ENCODE results near the gene MXRA5.
"Not testable (repeated sequence)": the region's sequence is repeated elsewhere in the genome, so short reads cannot be mapped to it uniquely, and the experiment has no call there.

The MXRA5 gene

GRCh38 chrX:3343569-3343968 is 2.9 kb downstream of the MXRA5 start:
- not testable (repeated sequence) for DNase-seq (ENCODE audit: low read depth)

GRCh38 chrX:3340016-3340415 is 6.4 kb downstream of the MXRA5 start:
- no peak for DNase-seq (ENCODE audit: low read depth)

GRCh38 chrX:3326681-3327080 is 19.8 kb downstream of the MXRA5 start:
- DNase-seq (ENCODE audit: low read depth) = peak; percentile 66

- DNase-seq (ENCODE audit: low read depth) = peak; percentile 21
Observed at GRCh38 chrX:3320471-3321046, 25.9 kb downstream of the MXRA5 start.

- DNase-seq (ENCODE audit: low read depth) = no peak
Observed at GRCh38 chrX:3317191-3317718, 29.2 kb downstream of the MXRA5 start.

- DNase-seq (ENCODE audit: low read depth) = no peak
Observed at GRCh38 chrX:3312109-3312508, 34.3 kb downstream of the MXRA5 start.

GRCh38 chrX:3307881-3308280 is 38.6 kb downstream of the MXRA5 start:
- DNase-seq (ENCODE audit: low read depth) = no peak

GRCh38 chrX:3299636-3300035 is 46.8 kb downstream of the MXRA5 start:
- DNase-seq (ENCODE audit: low read depth) = peak; percentile 72

GRCh38 chrX:3295731-3296130 is 50.7 kb downstream of the MXRA5 start:
- no peak for DNase-seq (ENCODE audit: low read depth)

GRCh38 chrX:3293251-3293650 is 53.2 kb downstream of the MXRA5 start:
- DNase-seq (ENCODE audit: low read depth) = no peak

GRCh38 chrX:3290561-3290960 is 55.9 kb downstream of the MXRA5 start:
- DNase-seq (ENCODE audit: low read depth) = no peak

GRCh38 chrX:3286196-3286945 is 60.1 kb downstream of the MXRA5 start:
- no peak for DNase-seq (ENCODE audit: low read depth)

GRCh38 chrX:3280706-3281105 is 65.7 kb downstream of the MXRA5 start:
- no peak for DNase-seq (ENCODE audit: low read depth)

GRCh38 chrX:3273668-3274067 is 72.8 kb downstream of the MXRA5 start:
- DNase-seq (ENCODE audit: low read depth) = not testable (repeated sequence)

GRCh38 chrX:3271834-3272186 is 74.6 kb downstream of the MXRA5 start:
- DNase-seq (ENCODE audit: low read depth) = peak; percentile 77

GRCh38 chrX:3271183-3271833 is 75.1 kb downstream of the MXRA5 start:
- DNase-seq (ENCODE audit: low read depth) = no peak

- DNase-seq (ENCODE audit: low read depth) = peak; percentile 40
Observed at GRCh38 chrX:3268829-3269228, 77.6 kb downstream of the MXRA5 start.

GRCh38 chrX:3263681-3264126 is 82.7 kb downstream of the MXRA5 start:
- peak; percentile 63 for DNase-seq (ENCODE audit: low read depth)

GRCh38 chrX:3262901-3263300 is 83.6 kb downstream of the MXRA5 start:
- peak; percentile 68 for DNase-seq (ENCODE audit: low read depth)
